ENCODE results near the gene PAXIP1. TPM values are rescaled to one million over a fixed set of nuclear protein-coding genes. Genes with fewer than 3 reads are reported as not detected.

Gene PAXIP1
- total and polyA plus RNA-seq, 9 donors, result 7.9 to 14.9 (median 10.3) TPM

DNA sequence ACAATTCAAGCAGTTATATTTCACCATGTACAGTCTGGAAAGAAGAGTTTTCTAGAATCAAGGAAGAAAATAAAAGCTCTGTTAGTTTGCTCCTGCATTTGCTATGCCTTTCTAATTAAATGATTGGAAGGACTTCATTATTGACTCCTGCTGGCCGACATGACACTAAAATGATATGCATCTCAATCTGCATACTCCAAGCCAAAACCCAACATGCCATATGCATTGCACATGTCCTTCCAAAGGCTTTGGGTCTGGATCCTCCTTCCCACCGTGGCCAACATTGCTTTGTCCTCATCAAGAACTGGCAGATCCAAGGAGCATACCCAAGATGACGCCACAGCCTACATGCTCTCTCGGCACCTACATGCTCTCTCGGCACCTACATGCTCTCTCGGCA lies 46.5 kb downstream of the PAXIP1 start:
- Histone ChIP-seq H3K27me3 (no peaks in the 10 kb centered on the region), H3K4me1 (ENCODE audit: insufficient read depth) (no peaks in the 10 kb centered on the region), H3K4me3 (no peak overlapping the region), H3K36me3 (no peaks in the 10 kb centered on the region), H3K9me3 (no peaks in the 10 kb centered on the region), H3K27ac (no peak overlapping the region)
- DNase-seq, result no peak
- TF ChIP-seq EP300 (IDR thresholded peaks at IDR 0.05) (no peak), POLR2A (IDR thresholded peaks at IDR 0.05) (no peak)
- TF ChIP-seq, protein P1, sequence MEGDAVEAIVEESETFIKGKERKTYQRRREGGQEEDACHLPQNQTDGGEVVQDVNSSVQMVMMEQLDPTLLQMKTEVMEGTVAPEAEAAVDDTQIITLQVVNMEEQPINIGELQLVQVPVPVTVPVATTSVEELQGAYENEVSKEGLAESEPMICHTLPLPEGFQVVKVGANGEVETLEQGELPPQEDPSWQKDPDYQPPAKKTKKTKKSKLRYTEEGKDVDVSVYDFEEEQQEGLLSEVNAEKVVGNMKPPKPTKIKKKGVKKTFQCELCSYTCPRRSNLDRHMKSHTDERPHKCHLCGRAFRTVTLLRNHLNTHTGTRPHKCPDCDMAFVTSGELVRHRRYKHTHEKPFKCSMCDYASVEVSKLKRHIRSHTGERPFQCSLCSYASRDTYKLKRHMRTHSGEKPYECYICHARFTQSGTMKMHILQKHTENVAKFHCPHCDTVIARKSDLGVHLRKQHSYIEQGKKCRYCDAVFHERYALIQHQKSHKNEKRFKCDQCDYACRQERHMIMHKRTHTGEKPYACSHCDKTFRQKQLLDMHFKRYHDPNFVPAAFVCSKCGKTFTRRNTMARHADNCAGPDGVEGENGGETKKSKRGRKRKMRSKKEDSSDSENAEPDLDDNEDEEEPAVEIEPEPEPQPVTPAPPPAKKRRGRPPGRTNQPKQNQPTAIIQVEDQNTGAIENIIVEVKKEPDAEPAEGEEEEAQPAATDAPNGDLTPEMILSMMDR (IDR thresholded peaks at IDR 0.05), result no peak
- intact Hi-C loops (cut with DNase I), result no loop called here
- WGBS, 3 donors, result 96 to 97% (median 96%) methylated on average over 6 of the region's 6 CpGs

DNA sequence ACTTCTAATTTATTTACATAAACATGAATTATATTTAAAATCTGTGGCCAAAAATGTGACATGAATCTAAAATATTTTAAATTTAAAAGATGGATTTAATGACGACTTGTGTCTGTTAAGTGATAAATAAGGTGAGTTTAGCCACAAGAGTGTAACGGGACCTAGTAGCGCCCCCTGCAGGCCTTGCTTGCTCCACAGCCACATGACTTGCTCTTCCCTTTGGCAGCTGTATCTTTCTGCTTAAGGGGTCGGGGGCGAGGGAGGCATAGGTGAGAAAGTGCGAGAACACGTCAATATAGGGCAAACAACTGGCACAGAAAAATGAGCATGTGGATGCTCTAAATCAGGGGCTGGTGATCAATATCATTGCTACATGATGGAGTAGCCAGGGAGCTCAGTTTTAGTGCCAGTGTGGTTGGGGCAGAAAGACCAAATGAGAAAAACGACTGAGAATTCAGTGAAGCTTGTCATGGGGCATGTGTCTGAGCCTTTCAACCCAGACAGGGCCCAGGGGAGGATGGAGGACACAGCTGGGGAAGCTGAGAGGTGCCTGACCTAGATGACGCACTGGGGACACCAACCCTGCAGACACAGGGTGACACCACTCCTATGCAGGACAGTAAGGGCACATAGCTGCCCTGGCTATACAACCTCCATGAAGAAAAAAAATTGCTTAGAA lies 49.8 kb downstream of the PAXIP1 start:
- peak in 4 of 5 donors; percentile 30 to 61 (median 40) for DNase-seq
- no peaks in the 10 kb centered on the region for H3K9me3 ChIP-seq
- intact Hi-C loops (cut with DNase I), result no loop called here

DNA sequence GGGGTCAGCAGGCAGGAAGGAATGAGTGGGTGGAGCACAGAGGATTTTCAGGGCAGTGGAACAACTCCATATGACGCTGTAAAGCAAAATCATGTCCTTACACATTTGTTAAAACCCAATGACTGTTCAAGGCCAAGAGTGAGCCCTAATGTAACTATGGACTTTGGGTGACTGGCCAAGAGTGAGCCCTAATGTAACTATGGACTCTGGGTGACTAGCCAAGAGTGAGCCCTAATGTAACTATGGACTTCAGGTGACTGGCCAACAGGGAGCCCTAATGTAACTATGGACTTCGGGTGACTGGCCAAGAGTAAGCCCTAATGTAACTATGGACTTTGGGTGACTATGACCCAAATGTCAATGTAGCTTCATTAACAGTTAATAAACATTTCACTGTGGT lies 52.0 kb downstream of the PAXIP1 start:
- intact Hi-C loops (cut with DNase I), result no loop called here
- no peaks in the 10 kb centered on the region for H3K36me3 ChIP-seq
- 89 to 90% (median 90%) methylated on average over 2 of the region's 2 CpGs for WGBS, 3 donors

More for the DNA sequence above, 49.8 kb downstream of the PAXIP1 start:
- Histone ChIP-seq H3K27ac (no peak overlapping the region), H3K27me3 (no peaks in the 10 kb centered on the region), H3K4me3 (no peak overlapping the region), H3K4me1 (ENCODE audit: insufficient read depth) (no peaks in the 10 kb centered on the region), H3K36me3 (no peaks in the 10 kb centered on the region)
- TF ChIP-seq EP300 (IDR thresholded peaks at IDR 0.05), result no peak
- TF ChIP-seq, protein P1 (IDR thresholded peaks at IDR 0.05), result peak in 1 of 3 donors; percentile 12
- 64 to 66% (median 65%) methylated on average over 9 of the region's 9 CpGs for WGBS, 3 donors

DNA sequence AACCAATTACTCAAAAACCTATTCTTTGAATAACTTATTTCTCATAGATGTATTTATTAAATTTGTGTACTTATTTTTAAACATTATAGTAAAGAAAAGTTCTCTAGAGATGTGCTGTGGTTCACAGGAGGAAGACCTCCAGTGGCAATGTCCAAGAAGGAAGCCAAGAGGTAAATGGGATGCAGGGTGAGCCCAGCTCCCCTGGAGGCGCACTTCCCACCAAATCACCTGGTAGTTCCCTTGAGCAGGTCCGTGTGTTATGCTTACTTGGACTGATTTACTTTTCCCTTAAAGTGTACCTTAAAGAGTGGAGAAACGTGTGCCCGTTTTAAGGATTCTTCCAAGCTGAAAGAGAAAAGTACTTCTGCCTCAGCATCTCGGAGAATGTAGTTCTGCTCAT lies 55.3 kb downstream of the PAXIP1 start:
- no peaks in the 10 kb centered on the region for H3K36me3 ChIP-seq

More for the DNA sequence above, 52.0 kb downstream of the PAXIP1 start:
- Histone ChIP-seq H3K9me3 (no peaks in the 10 kb centered on the region), H3K27ac (no peak overlapping the region), H3K27me3 (no peaks in the 10 kb centered on the region), H3K4me1 (ENCODE audit: insufficient read depth) (no peaks in the 10 kb centered on the region), H3K4me3 (no peak overlapping the region)
- TF ChIP-seq, protein P1 (IDR thresholded peaks at IDR 0.05), result no peak
- TF ChIP-seq POLR2A (IDR thresholded peaks at IDR 0.05) (no peak), EP300 (IDR thresholded peaks at IDR 0.05) (no peak)
- no peak for DNase-seq

More for the DNA sequence above, 55.3 kb downstream of the PAXIP1 start:
- Histone ChIP-seq H3K27me3 (no peaks in the 10 kb centered on the region), H3K9me3 (no peaks in the 10 kb centered on the region), H3K4me1 (ENCODE audit: insufficient read depth) (no peaks in the 10 kb centered on the region), H3K4me3 (no peak overlapping the region), H3K27ac (no peak overlapping the region)
- WGBS, 3 donors, result 84 to 86% (median 86%) methylated on average over 5 of the region's 5 CpGs
- intact Hi-C loops (cut with DNase I), result no loop called here
- no peak for DNase-seq
- no peak for TF ChIP-seq POLR2A (IDR thresholded peaks at IDR 0.05)
- TF ChIP-seq, protein P1 (IDR thresholded peaks at IDR 0.05), result no peak
- no peak for TF ChIP-seq EP300 (IDR thresholded peaks at IDR 0.05)

Measured in ovary (tissue), 9 donors.